WTC11 (cell line): ENCODE results near the gene KIAA1328. TPM values are rescaled to one million over a fixed set of nuclear protein-coding genes. Genes with fewer than 3 reads are reported as not detected.

Experiments
- ATAC-seq: fragments of 200-7000 bp; cut with Tn5 transposase; 2 replicates; pipeline ENCODE4 v1.10.0; 2021; ENCODE audit warnings: mild to moderate bottlenecking, moderate library complexity
- CTCF ChIA-PET: fragments of 300-600 bp; sonication (Branson Sonifier 250); formaldehyde crosslinking; loops from one replicate; lab custom pipeline; 2021; ENCODE audit warnings: antibody characterized with exemption; lab: Charles Lee
- POLR2A ChIA-PET: fragments of 350-600 bp; sonication (Branson Sonifier 250); formaldehyde crosslinking; loops from one replicate; lab custom pipeline; 2021; ENCODE audit warnings: antibody characterized with exemption; lab: Charles Lee
- DNase-seq: peaks from one replicate; pipeline ENCODE4 v3.0.0; 2021; ENCODE audit warnings: low spot score
- H3K27ac Mint-ChIP-seq: 2 replicates; pipeline ENCODE4 v1.8.0; 2021; ENCODE audit warnings: mixed read lengths
- H3K27me3 Mint-ChIP-seq: 2 replicates; pipeline ENCODE4 v1.8.0; 2021; ENCODE audit warnings: low read depth, mild to moderate bottlenecking, moderate library complexity, mixed read lengths
- H3K36me3 Mint-ChIP-seq: 2 replicates; pipeline ENCODE4 v1.8.0; 2021; ENCODE audit warnings: mixed read lengths
- H3K4me1 Mint-ChIP-seq: 2 replicates; pipeline ENCODE4 v1.8.0; 2022; ENCODE audit warnings: mixed read lengths
- H3K4me3 Mint-ChIP-seq: 2 replicates; pipeline ENCODE4 v1.8.0; 2021; ENCODE audit warnings: mild to moderate bottlenecking, moderate library complexity, mixed read lengths
- H3K9me3 Mint-ChIP-seq: 2 replicates; pipeline ENCODE4 v1.8.0; 2021; ENCODE audit warnings: mixed read lengths
- ATF1 ChIP-seq: sonication (generic); formaldehyde crosslinking; IDR thresholded peaks from 2 replicates; pipeline ENCODE4 v1.8.1; 2023; ENCODE audit warnings: mild to moderate bottlenecking, moderate library complexity, missing genetic modification reagents
- ATF3 ChIP-seq: sonication (generic); formaldehyde crosslinking; conservative IDR thresholded peaks from 2 replicates; pipeline ENCODE4 v1.8.1; 2022; ENCODE audit warnings: mild to moderate bottlenecking, missing genetic modification reagents
- EMX1 ChIP-seq: fragments of 250-450 bp; sonication (Bioruptor Pico); IDR thresholded peaks from 2 replicates; pipeline ENCODE4 v1.8.0; 2021; ENCODE audit warnings: mild to moderate bottlenecking
- GTF2I ChIP-seq: fragments of 250-450 bp; sonication (Bioruptor Pico); conservative IDR thresholded peaks from 2 replicates; pipeline ENCODE4 v1.4.0; 2021; ENCODE audit warnings: mild to moderate bottlenecking
- HMGA2 ChIP-seq: fragments of 250-450 bp; sonication (Bioruptor Pico); IDR thresholded peaks from 2 replicates; pipeline ENCODE4 v1.4.0; 2021; ENCODE audit warnings: mild to moderate bottlenecking, moderate library complexity
- KAT7 ChIP-seq: sonication (generic); formaldehyde crosslinking; IDR thresholded peaks from 2 replicates; pipeline ENCODE4 v1.8.1; 2023; ENCODE audit warnings: missing genetic modification reagents, mild to moderate bottlenecking, borderline replicate concordance
- NFE2L1 ChIP-seq: sonication (generic); formaldehyde crosslinking; IDR thresholded peaks from 2 replicates; pipeline ENCODE4 v1.8.1; 2023; ENCODE audit warnings: missing genetic modification reagents
- SMAD3 ChIP-seq: sonication (generic); formaldehyde crosslinking; IDR thresholded peaks from 2 replicates; pipeline ENCODE4 v1.8.0; 2022; ENCODE audit warnings: missing genetic modification reagents, mild to moderate bottlenecking, borderline replicate concordance
- SMAD4 ChIP-seq: sonication (generic); formaldehyde crosslinking; IDR thresholded peaks from 2 replicates; pipeline ENCODE4 v1.8.0; 2022; ENCODE audit warnings: mild to moderate bottlenecking, missing genetic modification reagents
- SOX15 ChIP-seq: fragments of 250-450 bp; sonication (Bioruptor Pico); IDR thresholded peaks from 2 replicates; pipeline ENCODE4 v1.9.0; 2021; ENCODE audit warnings: mild to moderate bottlenecking
- SP1 ChIP-seq: sonication (generic); formaldehyde crosslinking; conservative IDR thresholded peaks from 2 replicates; pipeline ENCODE4 v1.8.1; 2022; ENCODE audit warnings: missing genetic modification reagents
- STAT6 ChIP-seq: sonication (generic); formaldehyde crosslinking; conservative IDR thresholded peaks from 2 replicates; pipeline ENCODE4 v1.8.1; 2023; ENCODE audit warnings: mild to moderate bottlenecking, low read depth, missing genetic modification reagents, moderate library complexity
- ZBTB21 ChIP-seq: sonication (generic); formaldehyde crosslinking; IDR thresholded peaks from 2 replicates; pipeline ENCODE4 v1.8.1; 2023; ENCODE audit warnings: mild to moderate bottlenecking, missing genetic modification reagents, borderline replicate concordance
- ZNF121 ChIP-seq: sonication (generic); formaldehyde crosslinking; IDR thresholded peaks from 2 replicates; pipeline ENCODE4 v1.8.0; 2023; ENCODE audit warnings: missing genetic modification reagents
- ZNF281 ChIP-seq: sonication (generic); formaldehyde crosslinking; IDR thresholded peaks from 2 replicates; pipeline ENCODE4 v1.8.0; 2023; ENCODE audit warnings: mild to moderate bottlenecking, missing genetic modification reagents
- ZNF317 ChIP-seq: sonication (generic); formaldehyde crosslinking; IDR thresholded peaks from 2 replicates; pipeline ENCODE4 v1.8.1; 2023; ENCODE audit warnings: low read depth, mild to moderate bottlenecking, moderate library complexity, missing genetic modification reagents, borderline replicate concordance
- ZNF416 ChIP-seq: fragments of 250-450 bp; sonication (Bioruptor Pico); IDR thresholded peaks from 2 replicates; pipeline ENCODE4 v1.9.0; 2021; ENCODE audit warnings: mild to moderate bottlenecking, inconsistent platforms
- ZNF423 ChIP-seq: fragments of 250-450 bp; sonication (Bioruptor Pico); IDR thresholded peaks from 2 replicates; pipeline ENCODE4 v2.1.2; 2022; ENCODE audit warnings: mild to moderate bottlenecking, moderate library complexity
- ZNF425 ChIP-seq: fragments of 250-450 bp; sonication (Bioruptor Pico); conservative IDR thresholded peaks from 2 replicates; pipeline ENCODE4 v1.9.0; 2021; ENCODE audit warnings: mild to moderate bottlenecking
- ZNF512 ChIP-seq: sonication (generic); formaldehyde crosslinking; IDR thresholded peaks from 2 replicates; pipeline ENCODE4 v1.8.1; 2022; ENCODE audit warnings: missing genetic modification reagents, borderline replicate concordance
- total RNA-seq: library from RNA; stranded (reverse); gene quantifications from 3 replicates; pipeline ENCODE4 v1.2.3, GENCODE V29; 2021
- TF ChIP-seq, protein P1 (sequence below): sonication (generic); formaldehyde crosslinking; IDR thresholded peaks from 2 replicates; pipeline ENCODE4 v1.8.1; 2022; ENCODE audit warnings: mild to moderate bottlenecking, missing genetic modification reagents, moderate library complexity, borderline replicate concordance
- TF ChIP-seq, protein P2 (sequence below): sonication (generic); formaldehyde crosslinking; IDR thresholded peaks from 2 replicates; pipeline ENCODE4 v1.8.0; 2022; ENCODE audit warnings: mild to moderate bottlenecking, missing genetic modification reagents
- TF ChIP-seq, protein P3 (sequence below): sonication (generic); formaldehyde crosslinking; IDR thresholded peaks from 2 replicates; pipeline ENCODE4 v1.8.1; 2023; ENCODE audit warnings: mild to moderate bottlenecking, missing genetic modification reagents, moderate library complexity
- TF ChIP-seq, protein P4 (sequence below): sonication (generic); formaldehyde crosslinking; IDR thresholded peaks from 2 replicates; pipeline ENCODE4 v1.8.0; 2022; ENCODE audit warnings: mild to moderate bottlenecking, missing genetic modification reagents

KIAA1328 gene
- total RNA-seq, 1 experiment from 2014 or later = 4.8 TPM

DNA sequence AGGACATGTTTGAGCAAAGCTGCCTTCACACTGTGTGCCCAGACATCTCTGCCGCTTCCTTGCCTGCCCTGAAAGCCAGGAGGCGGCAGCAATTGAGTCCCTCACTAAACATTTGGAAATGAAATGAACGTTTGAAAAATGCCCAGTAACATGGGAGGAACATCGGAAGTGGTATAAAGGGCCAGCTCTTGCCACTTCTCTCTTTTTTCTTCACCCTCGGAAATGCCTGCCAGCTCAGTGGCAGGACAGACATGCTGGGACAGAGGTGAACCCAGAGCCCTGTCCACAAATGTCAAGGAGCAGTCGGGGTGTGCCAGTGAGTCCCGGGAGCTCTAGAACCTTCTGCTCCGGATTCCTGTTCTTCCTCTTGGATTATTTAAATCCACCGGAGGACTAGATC is 46.2 kb upstream of the KIAA1328 start (continued):
- TF ChIP-seq SOX15 (CRISPR knock-in tag) = no peak
- TF ChIP-seq ATF1 (CRISPR knock-in tag) = no peak
- TF ChIP-seq, protein P1, sequence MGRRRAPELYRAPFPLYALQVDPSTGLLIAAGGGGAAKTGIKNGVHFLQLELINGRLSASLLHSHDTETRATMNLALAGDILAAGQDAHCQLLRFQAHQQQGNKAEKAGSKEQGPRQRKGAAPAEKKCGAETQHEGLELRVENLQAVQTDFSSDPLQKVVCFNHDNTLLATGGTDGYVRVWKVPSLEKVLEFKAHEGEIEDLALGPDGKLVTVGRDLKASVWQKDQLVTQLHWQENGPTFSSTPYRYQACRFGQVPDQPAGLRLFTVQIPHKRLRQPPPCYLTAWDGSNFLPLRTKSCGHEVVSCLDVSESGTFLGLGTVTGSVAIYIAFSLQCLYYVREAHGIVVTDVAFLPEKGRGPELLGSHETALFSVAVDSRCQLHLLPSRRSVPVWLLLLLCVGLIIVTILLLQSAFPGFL (CRISPR knock-in tag) = no peak
- no peak for TF ChIP-seq ZNF423 (CRISPR knock-in tag)
- TF ChIP-seq KAT7 = no peak
- no peak for TF ChIP-seq ATF3
- TF ChIP-seq, all 79 proteins: peak for 0

DNA sequence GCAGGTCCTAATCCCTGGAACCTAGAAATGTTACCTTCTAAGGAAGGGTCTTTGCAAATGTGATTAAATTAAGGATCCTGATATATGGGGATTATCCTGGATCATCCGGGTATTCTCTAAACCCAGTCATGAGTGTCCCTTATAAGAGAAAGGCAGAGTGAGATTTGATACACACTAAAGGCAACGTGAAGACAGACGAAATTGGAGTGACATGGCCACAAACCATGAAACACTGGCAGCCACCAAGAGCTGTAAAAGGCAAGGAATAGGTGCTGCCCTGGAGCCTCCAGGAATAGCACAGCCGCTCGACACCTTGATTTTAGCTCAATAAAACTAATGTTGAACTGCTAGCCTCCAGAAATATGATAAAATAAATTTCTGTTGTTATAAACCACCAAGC is 45.1 kb upstream of the KIAA1328 start:
- H3K4me3 Mint-ChIP-seq = no peak overlapping the region
- no peaks in the 10 kb centered on the region for H3K9me3 Mint-ChIP-seq
- no peaks in the 10 kb centered on the region for H3K36me3 Mint-ChIP-seq
- DNase-seq (no peak), ATAC-seq (no peak)
- H3K27ac Mint-ChIP-seq = no peak overlapping the region
- no peaks in the 10 kb centered on the region for H3K27me3 Mint-ChIP-seq
- H3K4me1 Mint-ChIP-seq = 0 out of 2 replicates have a peak, but pooled peaks cover 4% of the 10 kb centered on the region
- ChIA-PET POLR2A (interaction anchor here (0.6 kb wide), 1 partner anchor 832 kb away, joined by 5 read pairs; no protein-coding TSS in a partner anchor), CTCF (no interaction called here)
- TF ChIP-seq ZNF281 (CRISPR knock-in tag) = no peak
- TF ChIP-seq STAT6 = no peak
- no peak for TF ChIP-seq ZNF317 (CRISPR knock-in tag)
- TF ChIP-seq, protein P2, sequence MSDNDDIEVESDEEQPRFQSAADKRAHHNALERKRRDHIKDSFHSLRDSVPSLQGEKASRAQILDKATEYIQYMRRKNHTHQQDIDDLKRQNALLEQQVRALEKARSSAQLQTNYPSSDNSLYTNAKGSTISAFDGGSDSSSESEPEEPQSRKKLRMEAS (CRISPR knock-in tag) = no peak
- TF ChIP-seq, protein P3, sequence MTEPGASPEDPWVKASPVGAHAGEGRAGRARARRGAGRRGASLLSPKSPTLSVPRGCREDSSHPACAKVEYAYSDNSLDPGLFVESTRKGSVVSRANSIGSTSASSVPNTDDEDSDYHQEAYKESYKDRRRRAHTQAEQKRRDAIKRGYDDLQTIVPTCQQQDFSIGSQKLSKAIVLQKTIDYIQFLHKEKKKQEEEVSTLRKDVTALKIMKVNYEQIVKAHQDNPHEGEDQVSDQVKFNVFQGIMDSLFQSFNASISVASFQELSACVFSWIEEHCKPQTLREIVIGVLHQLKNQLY = no peak
- no peak for TF ChIP-seq ZNF416
- TF ChIP-seq ZBTB21 (CRISPR knock-in tag) = no peak
- TF ChIP-seq SP1 (CRISPR knock-in tag) = no peak
- TF ChIP-seq EMX1 (CRISPR knock-in tag) = no peak
- no peak for TF ChIP-seq NFE2L1 (CRISPR knock-in tag)
- no peak for TF ChIP-seq ZNF121 (CRISPR knock-in tag)
- no peak for TF ChIP-seq HMGA2 (CRISPR knock-in tag)
- no peak for TF ChIP-seq SMAD3
- TF ChIP-seq SOX15 (CRISPR knock-in tag) = no peak
- no peak for TF ChIP-seq ZNF512
- TF ChIP-seq GTF2I (CRISPR knock-in tag) = no peak
- no peak for TF ChIP-seq SMAD4 (CRISPR knock-in tag)
- TF ChIP-seq, protein P4, sequence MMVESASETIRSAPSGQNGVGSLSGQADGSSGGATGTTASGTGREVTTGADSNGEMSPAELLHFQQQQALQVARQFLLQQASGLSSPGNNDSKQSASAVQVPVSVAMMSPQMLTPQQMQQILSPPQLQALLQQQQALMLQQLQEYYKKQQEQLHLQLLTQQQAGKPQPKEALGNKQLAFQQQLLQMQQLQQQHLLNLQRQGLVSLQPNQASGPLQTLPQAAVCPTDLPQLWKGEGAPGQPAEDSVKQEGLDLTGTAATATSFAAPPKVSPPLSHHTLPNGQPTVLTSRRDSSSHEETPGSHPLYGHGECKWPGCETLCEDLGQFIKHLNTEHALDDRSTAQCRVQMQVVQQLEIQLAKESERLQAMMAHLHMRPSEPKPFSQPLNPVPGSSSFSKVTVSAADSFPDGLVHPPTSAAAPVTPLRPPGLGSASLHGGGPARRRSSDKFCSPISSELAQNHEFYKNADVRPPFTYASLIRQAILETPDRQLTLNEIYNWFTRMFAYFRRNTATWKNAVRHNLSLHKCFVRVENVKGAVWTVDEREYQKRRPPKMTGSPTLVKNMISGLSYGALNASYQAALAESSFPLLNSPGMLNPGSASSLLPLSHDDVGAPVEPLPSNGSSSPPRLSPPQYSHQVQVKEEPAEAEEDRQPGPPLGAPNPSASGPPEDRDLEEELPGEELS (CRISPR knock-in tag) = no peak
- no peak for TF ChIP-seq ZNF425 (CRISPR knock-in tag)
